AG04449 (cell line): ENCODE measurements around the gene SERPING1.

Source experiments
- CTCF ChIA-PET: fragments of 350-600 bp; formaldehyde crosslinking; extraction: SDS; loops from one replicate; lab custom pipeline; 2021; ENCODE audit warnings: antibody characterized with exemption; lab: Yijun Ruan, JAX
- POLR2A ChIA-PET: fragments of 400-600, 350-600 bp; formaldehyde crosslinking; extraction: SDS; loops from one replicate; lab custom pipeline; 2020; ENCODE audit warnings: antibody characterized with exemption, inconsistent platforms; lab: Yijun Ruan, JAX
- DNase-seq: peaks from one replicate; pipeline ENCODE4 v3.0.0-alpha.2; 2010; ENCODE audit warnings: low read depth, low spot score
- H3K4me3 ChIP-seq: 2 replicates; pipeline ENCODE4 v1.5.1; 2011; ENCODE audit warnings: low read depth, mild to moderate bottlenecking, control low read depth, low read length
- TF ChIP-seq, protein P1 (sequence below): IDR thresholded peaks from one replicate; pipeline ENCODE4 v1.5.1; 2011; ENCODE audit warnings: mild to moderate bottlenecking, moderate library complexity, low read length, control low read depth, inconsistent platforms; ENCODE audit not compliant: insufficient read depth; ENCODE audit errors: missing control alignments

SERPING1 gene

DNA sequence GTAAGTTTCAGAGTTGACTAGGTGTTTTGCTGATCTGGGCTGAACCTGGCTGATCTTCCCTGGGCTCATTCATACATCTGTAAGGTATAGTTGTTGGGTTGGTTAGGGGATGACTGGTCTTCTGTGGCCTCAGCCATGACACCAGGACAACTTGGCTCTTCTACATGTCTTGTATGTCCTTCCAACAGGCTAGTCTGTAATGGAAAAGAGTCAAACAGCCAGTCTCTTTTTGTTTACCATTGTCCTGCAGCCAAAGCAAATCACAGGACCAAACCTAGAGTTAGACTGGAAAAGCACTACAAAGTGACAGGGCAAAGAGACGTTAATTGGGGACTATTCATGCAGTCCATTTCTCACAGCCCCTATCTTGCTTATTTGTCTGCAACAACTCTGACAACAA lies 17.8 kb downstream of the SERPING1 start:
- TF ChIP-seq, protein P1, sequence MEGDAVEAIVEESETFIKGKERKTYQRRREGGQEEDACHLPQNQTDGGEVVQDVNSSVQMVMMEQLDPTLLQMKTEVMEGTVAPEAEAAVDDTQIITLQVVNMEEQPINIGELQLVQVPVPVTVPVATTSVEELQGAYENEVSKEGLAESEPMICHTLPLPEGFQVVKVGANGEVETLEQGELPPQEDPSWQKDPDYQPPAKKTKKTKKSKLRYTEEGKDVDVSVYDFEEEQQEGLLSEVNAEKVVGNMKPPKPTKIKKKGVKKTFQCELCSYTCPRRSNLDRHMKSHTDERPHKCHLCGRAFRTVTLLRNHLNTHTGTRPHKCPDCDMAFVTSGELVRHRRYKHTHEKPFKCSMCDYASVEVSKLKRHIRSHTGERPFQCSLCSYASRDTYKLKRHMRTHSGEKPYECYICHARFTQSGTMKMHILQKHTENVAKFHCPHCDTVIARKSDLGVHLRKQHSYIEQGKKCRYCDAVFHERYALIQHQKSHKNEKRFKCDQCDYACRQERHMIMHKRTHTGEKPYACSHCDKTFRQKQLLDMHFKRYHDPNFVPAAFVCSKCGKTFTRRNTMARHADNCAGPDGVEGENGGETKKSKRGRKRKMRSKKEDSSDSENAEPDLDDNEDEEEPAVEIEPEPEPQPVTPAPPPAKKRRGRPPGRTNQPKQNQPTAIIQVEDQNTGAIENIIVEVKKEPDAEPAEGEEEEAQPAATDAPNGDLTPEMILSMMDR, result no peak
- ChIA-PET POLR2A (no interaction called here), CTCF (no interaction called here)
- DNase-seq, result no peak
- no peak overlapping the region for H3K4me3 ChIP-seq

DNA sequence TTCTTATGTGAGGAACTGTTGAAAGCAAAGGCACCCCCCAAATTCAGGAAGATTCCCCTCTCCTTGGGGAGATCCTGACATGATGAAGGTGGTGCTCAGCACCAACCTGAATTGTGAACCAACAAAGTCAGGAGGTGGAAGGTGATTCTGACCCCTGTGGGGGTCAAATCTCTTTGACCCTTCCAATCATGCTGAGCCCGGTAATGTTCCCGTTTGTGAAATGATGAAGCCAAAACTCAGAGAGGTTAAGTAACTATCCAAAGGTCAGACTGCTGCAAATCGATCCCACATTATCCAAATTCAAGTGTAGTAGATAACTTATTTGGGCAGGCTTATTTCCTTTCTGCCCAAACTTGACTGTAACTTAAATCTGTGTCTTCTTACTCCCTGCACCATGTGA lies 19.1 kb downstream of the SERPING1 start:
- CTCF ChIA-PET, result no interaction called here
- no peak overlapping the region for H3K4me3 ChIP-seq
- TF ChIP-seq, protein P1, result no peak
- DNase-seq, result no peak
- POLR2A ChIA-PET, result no interaction called here

DNA sequence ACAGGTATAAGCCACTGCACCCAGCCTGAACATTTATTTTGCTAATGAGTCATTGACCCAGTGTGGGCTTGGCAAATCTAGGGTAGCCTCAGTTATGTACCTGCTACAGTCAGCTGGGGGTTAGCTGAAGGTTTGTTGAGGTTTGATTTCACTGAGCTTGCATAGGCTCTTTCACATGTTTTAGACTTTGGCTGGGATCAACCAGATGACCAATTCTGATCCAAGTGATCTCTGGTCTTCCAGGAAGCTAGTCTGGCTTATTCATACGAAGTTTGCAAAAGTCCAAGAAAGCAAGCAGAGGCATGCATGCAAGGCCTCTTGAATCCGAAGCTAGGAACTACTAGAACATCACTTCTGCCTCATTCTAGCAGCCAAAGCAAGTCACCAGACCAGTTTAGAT lies 21.0 kb downstream of the SERPING1 start:
- no peak for DNase-seq
- TF ChIP-seq, protein P1, result no peak
- ChIA-PET POLR2A (no interaction called here), CTCF (interaction anchor here (0.6 to 3.0 kb wide), 3 partner anchors 22 to 204 kb away, joined by 4 to 12 read pairs (median 8); no protein-coding TSS in a partner anchor)
- H3K4me3 ChIP-seq, result no peak overlapping the region

DNA sequence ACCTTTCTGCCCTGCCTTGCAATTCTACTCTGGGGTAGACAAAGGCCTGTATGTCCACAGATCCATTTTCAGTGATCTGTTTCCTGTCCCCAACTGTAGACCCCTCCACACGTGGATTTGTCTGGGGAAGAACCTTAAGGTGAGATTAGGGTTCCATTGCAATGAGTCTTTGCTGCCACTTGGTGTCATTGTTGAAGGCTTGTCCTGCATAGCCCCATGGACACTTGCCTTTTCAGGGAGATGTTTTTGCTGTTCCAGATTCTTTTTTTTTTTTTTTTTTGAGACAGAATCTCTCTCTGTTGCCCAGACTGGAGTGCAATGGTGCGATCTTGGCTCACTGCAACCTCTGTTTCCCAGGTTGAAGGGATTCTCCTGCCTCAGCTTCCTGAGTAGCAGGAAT lies 21.8 kb downstream of the SERPING1 start:
- DNase-seq, result no peak
- ChIA-PET POLR2A (no interaction called here), CTCF (interaction anchor here (2.3 to 3.0 kb wide), 2 partner anchors 21 to 51 kb away, joined by 8 to 12 read pairs; no protein-coding TSS in a partner anchor)

DNA sequence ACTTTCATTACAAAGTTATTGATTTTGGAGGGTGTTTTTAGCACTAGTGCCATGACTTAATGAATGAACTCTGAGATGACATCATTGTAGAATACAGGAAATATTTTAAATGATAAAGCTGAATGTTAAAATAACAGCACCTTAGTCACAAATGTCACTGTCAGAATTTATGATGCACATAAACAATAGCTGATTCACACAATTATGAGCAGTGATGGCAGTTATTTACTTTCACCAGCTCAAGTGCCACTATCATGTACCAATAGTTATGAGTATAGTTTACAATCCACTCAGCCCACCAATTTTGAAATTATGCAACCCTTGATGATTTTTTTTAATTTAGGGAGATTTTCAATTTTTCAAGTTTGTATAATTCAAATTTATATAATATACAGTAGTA lies 23.0 kb downstream of the SERPING1 start:
- H3K4me3 ChIP-seq, result no peak overlapping the region
- ChIA-PET POLR2A (no interaction called here), CTCF (interaction anchor here (1.0 to 1.9 kb wide), 4 partner anchors 9 to 126 kb away, joined by 3 to 5 read pairs (median 4); no protein-coding TSS in a partner anchor)
- no peak for DNase-seq
- TF ChIP-seq, protein P1, result no peak

More for the DNA sequence above, 21.8 kb downstream of the SERPING1 start:
- TF ChIP-seq, protein P1, result no peak
- H3K4me3 ChIP-seq, result no peak overlapping the region

DNA sequence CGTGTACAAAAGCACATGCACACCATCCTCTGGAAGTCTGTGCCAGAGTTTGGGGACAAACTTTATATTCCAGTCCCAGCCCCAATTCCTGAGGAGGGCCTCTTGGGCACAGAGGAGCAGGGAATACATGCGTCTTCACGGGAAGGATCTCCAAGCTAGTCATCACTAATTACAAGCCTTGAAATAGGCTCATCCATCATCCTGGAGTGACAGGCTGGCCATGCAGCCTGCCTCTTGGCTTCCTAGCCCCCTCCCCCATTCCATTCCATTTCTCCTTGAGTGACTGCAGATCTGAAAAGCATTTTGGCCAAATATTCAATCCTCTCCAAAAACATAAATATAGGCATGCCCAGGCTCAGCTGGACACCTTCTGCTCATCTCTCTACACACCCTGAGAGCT lies 24.8 kb downstream of the SERPING1 start:
- TF ChIP-seq, protein P1, result no peak
- no peak overlapping the region for H3K4me3 ChIP-seq
- DNase-seq, result no peak
- ChIA-PET POLR2A (no interaction called here), CTCF (interaction anchor here (1.4 to 1.9 kb wide), 3 partner anchors 13 to 54 kb away, joined by 4 to 7 read pairs (median 5); partner anchors contain the start of gene UBE2L6)
